ENCODE measurements around the gene HOXD13.
A peak's percentile ranks its signal among the peaks of the same experiment; 100 is the strongest.

Gene HOXD13

DNA sequence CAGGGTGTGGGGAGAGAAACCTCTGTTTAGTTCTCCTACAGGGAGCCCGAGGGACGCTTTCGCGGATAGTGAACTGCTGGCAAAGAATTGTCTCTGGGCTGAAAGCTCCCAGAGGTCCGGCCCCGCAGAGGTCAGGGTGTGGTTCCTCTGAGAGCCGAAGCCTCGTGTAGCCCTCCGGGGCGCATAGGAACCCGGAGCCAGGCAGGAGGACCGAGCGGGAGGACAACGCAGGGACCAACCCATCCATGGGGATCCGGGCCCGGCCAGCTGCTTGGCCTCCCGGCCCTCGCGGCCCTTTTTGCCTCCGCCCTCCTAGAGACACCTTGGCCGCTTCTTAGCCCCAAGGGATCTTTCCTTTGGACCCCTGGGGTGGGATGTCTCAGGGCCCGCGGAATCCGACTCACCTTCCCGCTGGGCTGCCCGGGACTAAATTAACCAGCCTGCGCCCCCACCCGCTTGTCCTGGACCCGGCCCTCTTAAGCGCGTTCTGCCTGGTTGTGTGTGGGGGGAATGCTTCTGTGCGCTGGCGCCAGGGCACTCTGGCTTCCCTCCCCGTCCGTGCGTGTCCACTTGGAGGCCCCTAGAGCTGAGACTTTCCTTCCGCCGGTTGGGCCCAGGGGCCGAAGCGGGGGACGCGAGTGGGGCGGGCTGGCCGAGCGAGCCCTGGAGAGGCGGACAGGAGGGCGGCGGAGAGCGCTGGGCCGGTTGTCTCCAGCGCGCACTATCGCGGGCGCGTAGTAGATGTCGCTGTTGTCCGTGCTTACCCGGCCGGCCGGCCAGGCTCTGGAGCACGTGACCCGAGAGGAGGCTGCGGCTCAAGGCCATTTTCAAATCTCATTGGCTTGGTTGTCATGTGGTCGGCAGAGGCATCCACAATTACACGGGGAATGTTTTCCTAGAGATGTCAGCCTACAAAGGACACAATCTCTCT is 23.6 kb downstream of the HOXD13 start, which contains the start of gene HOXD10:
HOXD10 (plus strand) TSS at position 896 of the 931 bp plus-strand sequence. CDS start 56 bp downstream, outside the sequence.
- Histone ChIP-seq H2BK5ac (ENCODE audit: low read length) (no peak within 1 kb of the TSS), H4K5ac (ENCODE audit: low read length) (no peak within 1 kb of the TSS), H3K23ac (ENCODE audit: low read length) (no peak within 1 kb of the TSS), H3K79me1 (ENCODE audit: low read length) (no peaks in the 10 kb centered on the region), H3K4me3 (ENCODE audit: low read length) (peak within 1 kb of the TSS; percentile 3), H3K27ac (ENCODE audit: low read depth, low read length) (no peak within 1 kb of the TSS), H4K8ac (ENCODE audit: low read depth, low read length) (no peak within 1 kb of the TSS), H3K4ac (ENCODE audit: low read depth, low read length) (no peak within 1 kb of the TSS), H3K27me3 (ENCODE audit: insufficient read depth, low read length, poor library complexity) (peaks cover 91% of the 10 kb centered on the region), H3K56ac (ENCODE audit: low read length) (peak within 1 kb of the TSS; percentile 53), H3K18ac (ENCODE audit: low read length) (no peak within 1 kb of the TSS), H2BK120ac (ENCODE audit: low read depth, low read length) (no peak within 1 kb of the TSS), H2AK5ac (ENCODE audit: low read length) (no peak within 1 kb of the TSS), H3K4me1 (ENCODE audit: control insufficient read depth, low read depth, low read length) (no peaks in the 10 kb centered on the region), H3K79me2 (ENCODE audit: control insufficient read depth, insufficient read depth, low read length) (no peaks in the 10 kb centered on the region), H3K9ac (ENCODE audit: low read length) (no peak within 1 kb of the TSS), H3K36me3 (ENCODE audit: control insufficient read depth, insufficient read depth, low read length) (no peaks in the 10 kb centered on the region), H3K4me2 (ENCODE audit: low read length) (peak within 1 kb of the TSS; percentile 18), H2BK15ac (replicated peaks; ENCODE audit: low read depth) (no peak within 1 kb of the TSS)
- no CpG with 5 or more reads among the region's 66 CpGs for WGBS (ENCODE audit: extremely low coverage, insufficient coverage, low lambda C conversion rate)
- DNase-seq: peak; percentile 88

- no peak overlapping the region for H3K4me2 ChIP-seq (ENCODE audit: low read length)
- H3K4me3 ChIP-seq (ENCODE audit: low read length): peak overlapping the region; percentile 3
- no peak overlapping the region for H3K23ac ChIP-seq (ENCODE audit: low read length)
- no peak overlapping the region for H3K56ac ChIP-seq (ENCODE audit: low read length)
- no peak overlapping the region for H4K5ac ChIP-seq (ENCODE audit: low read length)
- H3K18ac ChIP-seq (ENCODE audit: low read length): no peak overlapping the region
- H3K36me3 ChIP-seq (ENCODE audit: control insufficient read depth, insufficient read depth, low read length): no peaks in the 10 kb centered on the region
- no peak overlapping the region for H3K9ac ChIP-seq (ENCODE audit: low read length)
- H3K4ac ChIP-seq (ENCODE audit: low read depth, low read length): no peak overlapping the region
- peaks cover 92% of the 10 kb centered on the region for H3K27me3 ChIP-seq (ENCODE audit: insufficient read depth, low read length, poor library complexity)
- H4K8ac ChIP-seq (ENCODE audit: low read depth, low read length): no peak overlapping the region
- no peaks in the 10 kb centered on the region for H3K4me1 ChIP-seq (ENCODE audit: control insufficient read depth, low read depth, low read length)
- no peak overlapping the region for H2BK15ac ChIP-seq (replicated peaks; ENCODE audit: low read depth)
- no peaks in the 10 kb centered on the region for H3K79me1 ChIP-seq (ENCODE audit: low read length)
- H2AK5ac ChIP-seq (ENCODE audit: low read length): no peak overlapping the region
- no peak overlapping the region for H2BK5ac ChIP-seq (ENCODE audit: low read length)
- H2BK120ac ChIP-seq (ENCODE audit: low read depth, low read length): no peak overlapping the region
- DNase-seq: no peak
- no CpG with 5 or more reads among the region's 40 CpGs for WGBS (ENCODE audit: extremely low coverage, insufficient coverage, low lambda C conversion rate)
- H3K79me2 ChIP-seq (ENCODE audit: control insufficient read depth, insufficient read depth, low read length): no peaks in the 10 kb centered on the region
- no peak overlapping the region for H3K27ac ChIP-seq (ENCODE audit: low read depth, low read length)
Measured at GRCh38 chr2:176117162-176117822, 24.8 kb downstream of the HOXD13 start.

GRCh38 chr2:176117823-176118371 is 25.4 kb downstream of the HOXD13 start:
- DNase-seq: no peak
- no CpG with 5 or more reads among the region's 11 CpGs for WGBS (ENCODE audit: extremely low coverage, insufficient coverage, low lambda C conversion rate)
- Histone ChIP-seq H3K4ac (ENCODE audit: low read depth, low read length) (no peak overlapping the region), H3K56ac (ENCODE audit: low read length) (no peak overlapping the region), H3K27ac (ENCODE audit: low read depth, low read length) (no peak overlapping the region), H3K9ac (ENCODE audit: low read length) (no peak overlapping the region), H2BK5ac (ENCODE audit: low read length) (no peak overlapping the region), H4K5ac (ENCODE audit: low read length) (no peak overlapping the region), H3K23ac (ENCODE audit: low read length) (no peak overlapping the region), H2AK5ac (ENCODE audit: low read length) (no peak overlapping the region), H2BK120ac (ENCODE audit: low read depth, low read length) (no peak overlapping the region), H2BK15ac (replicated peaks; ENCODE audit: low read depth) (no peak overlapping the region), H4K8ac (ENCODE audit: low read depth, low read length) (no peak overlapping the region), H3K27me3 (ENCODE audit: insufficient read depth, low read length, poor library complexity) (peaks cover 91% of the 10 kb centered on the region), H3K4me2 (ENCODE audit: low read length) (no peak overlapping the region), H3K79me2 (ENCODE audit: control insufficient read depth, insufficient read depth, low read length) (no peaks in the 10 kb centered on the region), H3K4me1 (ENCODE audit: control insufficient read depth, low read depth, low read length) (no peaks in the 10 kb centered on the region), H3K4me3 (ENCODE audit: low read length) (no peak overlapping the region), H3K36me3 (ENCODE audit: control insufficient read depth, insufficient read depth, low read length) (no peaks in the 10 kb centered on the region), H3K18ac (ENCODE audit: low read length) (no peak overlapping the region), H3K79me1 (ENCODE audit: low read length) (no peaks in the 10 kb centered on the region)

DNA sequence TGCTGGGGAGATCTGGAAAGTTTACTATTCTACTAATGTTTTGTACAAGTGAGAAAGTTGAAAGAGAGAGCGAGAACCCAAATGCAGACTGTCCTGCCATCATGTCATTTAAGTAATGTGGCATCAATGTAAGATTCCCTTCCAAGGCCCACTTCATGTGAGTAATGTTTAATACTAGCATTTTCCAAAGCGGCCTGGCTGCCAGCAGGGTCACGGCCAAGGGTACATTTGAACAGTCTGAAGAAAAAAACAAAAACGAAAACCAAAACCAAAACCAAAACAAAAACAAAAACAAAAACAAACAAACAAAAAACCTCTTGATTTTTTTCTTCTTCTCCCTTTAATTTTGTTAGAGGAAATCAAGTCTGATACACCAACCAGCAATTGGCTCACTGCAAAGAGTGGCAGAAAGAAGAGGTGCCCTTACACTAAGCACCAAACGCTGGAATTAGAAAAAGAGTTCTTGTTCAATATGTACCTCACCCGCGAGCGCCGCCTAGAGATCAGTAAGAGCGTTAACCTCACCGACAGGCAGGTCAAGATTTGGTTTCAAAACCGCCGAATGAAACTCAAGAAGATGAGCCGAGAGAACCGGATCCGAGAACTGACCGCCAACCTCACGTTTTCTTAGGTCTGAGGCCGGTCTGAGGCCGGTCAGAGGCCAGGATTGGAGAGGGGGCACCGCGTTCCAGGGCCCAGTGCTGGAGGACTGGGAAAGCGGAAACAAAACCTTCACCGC is 26.2 kb downstream of the HOXD13 start:
- Histone ChIP-seq H4K8ac (ENCODE audit: low read depth, low read length) (no peak overlapping the region), H3K79me1 (ENCODE audit: low read length) (no peaks in the 10 kb centered on the region), H2AK5ac (ENCODE audit: low read length) (no peak overlapping the region), H3K27me3 (ENCODE audit: insufficient read depth, low read length, poor library complexity) (peaks cover 92% of the 10 kb centered on the region), H3K23ac (ENCODE audit: low read length) (no peak overlapping the region), H2BK5ac (ENCODE audit: low read length) (no peak overlapping the region), H3K18ac (ENCODE audit: low read length) (no peak overlapping the region), H3K4me1 (ENCODE audit: control insufficient read depth, low read depth, low read length) (no peaks in the 10 kb centered on the region), H3K4me2 (ENCODE audit: low read length) (no peak overlapping the region), H3K56ac (ENCODE audit: low read length) (no peak overlapping the region), H2BK15ac (replicated peaks; ENCODE audit: low read depth) (no peak overlapping the region), H3K4ac (ENCODE audit: low read depth, low read length) (no peak overlapping the region), H2BK120ac (ENCODE audit: low read depth, low read length) (no peak overlapping the region), H3K36me3 (ENCODE audit: control insufficient read depth, insufficient read depth, low read length) (no peaks in the 10 kb centered on the region), H4K5ac (ENCODE audit: low read length) (no peak overlapping the region), H3K27ac (ENCODE audit: low read depth, low read length) (no peak overlapping the region), H3K9ac (ENCODE audit: low read length) (no peak overlapping the region), H3K79me2 (ENCODE audit: control insufficient read depth, insufficient read depth, low read length) (no peaks in the 10 kb centered on the region), H3K4me3 (ENCODE audit: low read length) (no peak overlapping the region)
- peak; percentile 84 for DNase-seq
- no CpG with 5 or more reads among the region's 24 CpGs for WGBS (ENCODE audit: extremely low coverage, insufficient coverage, low lambda C conversion rate)

GRCh38 chr2:176120364-176121189 is 28.1 kb downstream of the HOXD13 start:
- Histone ChIP-seq H3K4me3 (ENCODE audit: low read length) (no peak overlapping the region), H2AK5ac (ENCODE audit: low read length) (no peak overlapping the region), H3K27ac (ENCODE audit: low read depth, low read length) (no peak overlapping the region), H3K36me3 (ENCODE audit: control insufficient read depth, insufficient read depth, low read length) (no peaks in the 10 kb centered on the region), H3K27me3 (ENCODE audit: insufficient read depth, low read length, poor library complexity) (peaks cover 94% of the 10 kb centered on the region), H3K79me1 (ENCODE audit: low read length) (no peaks in the 10 kb centered on the region), H3K18ac (ENCODE audit: low read length) (no peak overlapping the region), H3K79me2 (ENCODE audit: control insufficient read depth, insufficient read depth, low read length) (no peaks in the 10 kb centered on the region), H4K8ac (ENCODE audit: low read depth, low read length) (no peak overlapping the region), H3K9ac (ENCODE audit: low read length) (no peak overlapping the region), H3K4me1 (ENCODE audit: control insufficient read depth, low read depth, low read length) (no peaks in the 10 kb centered on the region), H4K5ac (ENCODE audit: low read length) (no peak overlapping the region), H3K4ac (ENCODE audit: low read depth, low read length) (no peak overlapping the region), H2BK120ac (ENCODE audit: low read depth, low read length) (no peak overlapping the region), H3K56ac (ENCODE audit: low read length) (no peak overlapping the region), H2BK5ac (ENCODE audit: low read length) (no peak overlapping the region), H3K4me2 (ENCODE audit: low read length) (no peak overlapping the region), H3K23ac (ENCODE audit: low read length) (peak overlapping the region; percentile 73), H2BK15ac (replicated peaks; ENCODE audit: low read depth) (no peak overlapping the region)
- WGBS (ENCODE audit: extremely low coverage, insufficient coverage, low lambda C conversion rate): no CpG with 5 or more reads among the region's 13 CpGs
- no peak for DNase-seq
